Stimulated activated naive CD8-positive, alpha-beta T cell treated with anti-CD3 and anti-CD28 coated beads, Interleukin-15, Interleukin-2, amounts not matched to agents 100 ng/mL and 50 ng/mL, for 24 hours (primary cell): ENCODE data around the gene PIP4K2C.
"Not testable (repeated sequence)": the region's sequence is repeated elsewhere in the genome, so short reads cannot be mapped to it uniquely, and the experiment has no call there.

Experiments
- H3K27ac Mint-ChIP-seq: one replicate; pipeline ENCODE4 v1.8.0; 2021; ENCODE audit warnings: mild to moderate bottlenecking, mixed read lengths
- H3K27me3 Mint-ChIP-seq: one replicate; pipeline ENCODE4 v1.8.0; 2021; ENCODE audit warnings: mixed read lengths
- H3K36me3 Mint-ChIP-seq: one replicate; pipeline ENCODE4 v1.8.0; 2021; ENCODE audit warnings: low read depth, mixed read lengths
- H3K4me1 Mint-ChIP-seq: one replicate; pipeline ENCODE4 v1.8.0; 2021; ENCODE audit warnings: low read depth, mixed read lengths
- H3K4me3 Mint-ChIP-seq: one replicate; pipeline ENCODE4 v1.8.0; 2021; ENCODE audit warnings: mild to moderate bottlenecking, mixed read lengths
- H3K9me3 Mint-ChIP-seq: one replicate; pipeline ENCODE4 v1.8.0; 2021; ENCODE audit warnings: mixed read lengths

Gene PIP4K2C

DNA sequence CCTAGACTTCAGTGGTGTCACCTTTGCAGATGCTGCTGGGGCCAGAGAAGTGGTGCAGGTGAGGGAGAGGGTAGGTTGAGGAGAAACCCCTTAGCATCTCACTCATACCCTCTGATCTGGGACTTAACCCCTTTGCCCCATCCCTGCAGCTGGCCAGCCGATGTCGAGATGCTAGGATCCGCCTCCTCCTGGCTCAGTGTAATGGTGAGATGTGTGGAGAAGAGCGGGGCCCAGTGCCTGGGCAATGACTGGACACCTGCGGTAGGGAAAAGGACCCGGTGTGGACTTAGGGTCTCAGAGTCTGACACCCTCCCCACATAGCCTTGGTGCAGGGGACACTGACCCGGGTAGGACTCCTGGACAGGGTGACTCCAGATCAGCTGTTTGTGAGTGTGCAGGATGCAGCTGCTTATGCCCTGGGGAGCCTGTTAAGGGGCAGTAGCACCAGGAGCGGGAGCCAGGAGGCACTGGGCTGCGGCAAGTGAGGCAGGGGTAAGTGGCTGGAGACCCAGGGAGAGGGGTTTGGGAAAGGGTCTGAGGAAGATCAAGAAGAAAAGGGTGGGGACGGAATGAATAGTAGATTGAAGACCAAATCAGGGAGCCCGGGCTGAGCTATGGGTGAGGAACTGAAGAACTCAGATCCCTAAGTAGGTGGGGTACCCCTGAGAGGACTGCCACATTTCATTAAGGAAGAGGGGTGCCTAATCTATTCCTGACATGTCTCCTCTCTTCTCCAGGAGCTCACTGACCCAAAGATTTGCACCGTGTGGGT, 34.5 kb downstream of the PIP4K2C start:
- Mint-ChIP-seq H3K27me3 (peaks cover 91% of the 10 kb centered on the region), H3K27ac (no peak overlapping the region), H3K4me3 (no peak overlapping the region), H3K4me1 (peaks cover 28% of the 10 kb centered on the region), H3K9me3 (no peaks in the 10 kb centered on the region), H3K36me3 (no peaks in the 10 kb centered on the region)

DNA sequence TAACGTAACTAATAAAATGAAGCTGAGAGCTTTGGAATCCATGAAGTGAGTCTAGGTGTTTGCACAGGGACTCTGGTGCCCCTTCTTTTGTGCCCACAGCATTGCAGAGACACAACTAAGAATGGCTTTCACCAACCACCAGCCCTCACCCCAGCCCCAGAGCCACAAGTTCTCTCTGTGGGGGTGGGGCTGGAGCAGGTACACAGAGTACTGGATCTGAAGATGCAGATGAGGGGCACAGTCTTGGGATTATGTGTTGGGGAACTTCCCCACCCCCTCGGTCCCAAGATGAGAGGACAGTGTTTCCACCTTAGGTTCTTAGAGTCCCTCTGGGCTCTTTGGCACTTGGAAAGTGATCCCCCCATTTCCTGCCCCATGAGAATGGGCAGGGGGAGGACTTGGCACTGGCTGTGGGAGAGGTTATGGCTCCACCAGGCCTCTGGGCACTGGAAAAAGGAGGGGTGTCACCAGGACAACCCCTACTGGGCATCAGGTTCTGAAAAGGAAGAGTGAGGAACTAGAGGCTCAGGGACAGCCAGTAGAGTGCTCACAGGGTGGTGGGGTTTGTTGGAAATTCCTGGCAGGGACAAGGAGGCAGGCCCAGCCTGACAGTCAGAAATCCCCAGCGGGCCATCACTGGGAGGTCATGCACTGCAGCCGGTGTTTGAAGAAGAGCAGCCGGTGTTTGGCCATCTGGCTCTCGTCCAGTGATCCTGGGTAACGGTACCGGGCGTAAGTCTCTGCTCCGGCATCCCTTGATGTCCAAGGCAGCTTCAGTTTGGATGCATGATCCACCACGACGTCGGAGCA, 35.3 kb downstream of the PIP4K2C start:
- no peak overlapping the region for H3K4me3 Mint-ChIP-seq
- no peaks in the 10 kb centered on the region for H3K9me3 Mint-ChIP-seq
- H3K36me3 Mint-ChIP-seq = no peaks in the 10 kb centered on the region
- peaks cover 20% of the 10 kb centered on the region for H3K4me1 Mint-ChIP-seq
- H3K27me3 Mint-ChIP-seq = peaks cover 91% of the 10 kb centered on the region
- no peak overlapping the region for H3K27ac Mint-ChIP-seq

- H3K27me3 Mint-ChIP-seq = peaks cover 90% of the 10 kb centered on the region
- H3K9me3 Mint-ChIP-seq = no peaks in the 10 kb centered on the region
- no peak overlapping the region for H3K27ac Mint-ChIP-seq
- peaks cover 13% of the 10 kb centered on the region for H3K4me1 Mint-ChIP-seq
- H3K36me3 Mint-ChIP-seq = no peaks in the 10 kb centered on the region
- no peak overlapping the region for H3K4me3 Mint-ChIP-seq
Measured at GRCh38 chr12:57626921-57627445, 36.0 kb downstream of the PIP4K2C start.

GRCh38 chr12:57627501-57628279, 36.7 kb downstream of the PIP4K2C start:
- Mint-ChIP-seq H3K4me1 (peaks cover 12% of the 10 kb centered on the region), H3K36me3 (no peaks in the 10 kb centered on the region), H3K27me3 (peaks cover 87% of the 10 kb centered on the region), H3K9me3 (no peaks in the 10 kb centered on the region), H3K4me3 (no peak overlapping the region), H3K27ac (no peak overlapping the region)

GRCh38 chr12:57628280-57629191, 37.5 kb downstream of the PIP4K2C start:
- Mint-ChIP-seq H3K4me3 (no peak overlapping the region), H3K36me3 (no peaks in the 10 kb centered on the region), H3K4me1 (peaks cover 18% of the 10 kb centered on the region), H3K9me3 (no peaks in the 10 kb centered on the region), H3K27me3 (peaks cover 84% of the 10 kb centered on the region), H3K27ac (no peak overlapping the region)

GRCh38 chr12:57629897-57630471, 39.0 kb downstream of the PIP4K2C start:
- Mint-ChIP-seq H3K9me3 (no peaks in the 10 kb centered on the region), H3K36me3 (no peaks in the 10 kb centered on the region), H3K27me3 (peaks cover 79% of the 10 kb centered on the region), H3K4me3 (no peak overlapping the region), H3K27ac (no peak overlapping the region), H3K4me1 (peaks cover 19% of the 10 kb centered on the region)

DNA sequence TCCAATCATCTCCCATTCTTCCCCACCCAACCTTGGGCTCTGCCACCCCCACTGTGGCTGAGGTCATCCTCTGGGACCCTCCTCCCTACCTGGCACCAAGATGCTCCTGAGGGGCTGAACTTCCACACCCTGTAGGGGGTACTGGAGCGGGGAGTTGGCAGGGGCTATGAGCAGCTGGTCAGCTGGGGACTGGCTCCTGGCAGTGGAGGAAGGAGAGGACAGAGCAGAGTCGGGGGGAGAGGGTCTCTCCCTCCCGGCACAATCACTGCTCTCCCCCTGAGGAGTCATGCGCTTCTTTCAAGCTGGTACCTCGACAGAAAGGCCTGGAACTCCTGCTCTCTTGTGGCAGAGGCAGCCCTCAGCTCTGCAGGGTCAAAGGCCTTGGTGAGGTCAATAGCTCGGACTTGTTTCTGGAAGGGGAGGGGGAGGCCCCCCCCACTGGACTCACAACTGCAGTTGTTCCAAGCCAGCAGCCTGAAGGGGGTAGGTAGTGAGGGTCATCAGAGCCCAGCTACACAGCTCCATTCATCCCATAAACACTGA, 40.0 kb downstream of the PIP4K2C start:
- peaks cover 73% of the 10 kb centered on the region for H3K27me3 Mint-ChIP-seq
- peaks cover 19% of the 10 kb centered on the region for H3K4me1 Mint-ChIP-seq
- no peaks in the 10 kb centered on the region for H3K36me3 Mint-ChIP-seq
- no peak overlapping the region for H3K4me3 Mint-ChIP-seq
- H3K9me3 Mint-ChIP-seq = no peaks in the 10 kb centered on the region
- H3K27ac Mint-ChIP-seq = no peak overlapping the region

GRCh38 chr12:57631566-57632072, 40.6 kb downstream of the PIP4K2C start:
- Mint-ChIP-seq H3K4me3 (peak overlapping the region; percentile 77), H3K27ac (no peak overlapping the region), H3K36me3 (no peaks in the 10 kb centered on the region), H3K9me3 (no peaks in the 10 kb centered on the region), H3K4me1 (peaks cover 19% of the 10 kb centered on the region), H3K27me3 (peaks cover 67% of the 10 kb centered on the region)

GRCh38 chr12:57632073-57632957, 41.3 kb downstream of the PIP4K2C start:
- Mint-ChIP-seq H3K27me3 (peaks cover 61% of the 10 kb centered on the region), H3K9me3 (no peaks in the 10 kb centered on the region), H3K36me3 (no peaks in the 10 kb centered on the region), H3K4me1 (peaks cover 14% of the 10 kb centered on the region), H3K27ac (no peak overlapping the region), H3K4me3 (peak overlapping the region; percentile 77)

DNA sequence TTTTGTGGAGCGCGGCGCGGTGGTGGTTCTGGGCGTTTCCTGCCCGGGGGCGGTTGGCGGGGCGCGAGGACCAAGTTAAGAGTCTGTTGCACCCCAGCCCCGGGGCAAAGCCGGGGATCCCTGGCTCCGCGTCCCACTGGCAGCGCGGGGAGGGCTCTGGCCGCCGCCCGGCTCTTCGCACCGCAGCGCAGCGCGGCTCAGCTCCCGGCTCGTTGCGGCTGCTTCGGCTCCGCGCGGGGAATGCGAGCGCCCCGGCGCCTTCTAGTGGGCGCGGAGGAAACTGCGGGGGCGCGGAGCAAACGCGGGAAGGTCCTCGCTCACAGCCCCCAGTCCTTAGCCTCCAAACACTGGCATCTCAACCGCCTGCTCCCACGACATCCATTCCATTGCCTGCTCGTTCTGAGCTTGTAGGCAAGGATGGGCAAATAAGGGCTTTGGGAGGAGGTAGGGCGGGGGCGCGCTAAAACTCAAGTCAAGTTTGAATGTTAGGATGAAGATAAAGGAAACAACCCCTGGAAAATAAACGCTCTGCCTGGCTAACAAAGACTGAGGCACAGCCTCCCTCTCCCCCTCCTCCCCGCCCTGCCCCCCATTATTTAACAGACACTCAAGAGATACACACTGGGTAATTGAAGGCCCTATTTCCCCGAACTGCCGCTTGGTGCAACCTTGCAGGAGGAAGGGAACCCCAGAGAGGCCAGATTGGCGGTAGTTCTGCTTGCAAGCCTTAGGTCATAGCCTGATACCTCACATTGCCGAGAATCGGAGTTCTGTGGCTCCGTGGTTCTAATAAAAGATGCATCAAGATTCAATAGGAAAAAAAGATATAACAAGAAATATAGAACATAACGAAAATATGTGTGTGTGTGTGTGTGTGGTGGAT, 42.2 kb downstream of the PIP4K2C start, which contains the start of gene B4GALNT1:
Gene B4GALNT1 (minus strand): TSS at position 244 of the 883 bp plus-strand sequence. CDS start 1,069 bp downstream, outside the sequence.
- peaks cover 10% of the 10 kb centered on the region for H3K4me1 Mint-ChIP-seq
- no peaks in the 10 kb centered on the region for H3K36me3 Mint-ChIP-seq
- no peaks in the 10 kb centered on the region for H3K9me3 Mint-ChIP-seq
- no peak within 1 kb of the TSS for H3K27ac Mint-ChIP-seq
- H3K4me3 Mint-ChIP-seq = peak within 1 kb of the TSS; percentile 77
- H3K27me3 Mint-ChIP-seq = peaks cover 60% of the 10 kb centered on the region

- peaks cover 43% of the 10 kb centered on the region for H3K27me3 Mint-ChIP-seq
Measured at GRCh38 chr12:57636731-57637130, 45.7 kb downstream of the PIP4K2C start.

GRCh38 chr12:57637364-57637763, 46.4 kb downstream of the PIP4K2C start:
- no peaks in the 10 kb centered on the region for H3K36me3 Mint-ChIP-seq
- no peaks in the 10 kb centered on the region for H3K9me3 Mint-ChIP-seq
- H3K27me3 Mint-ChIP-seq = peaks cover 44% of the 10 kb centered on the region
- no peak overlapping the region for H3K27ac Mint-ChIP-seq
- H3K4me1 Mint-ChIP-seq = peaks cover 6% of the 10 kb centered on the region
- no peak overlapping the region for H3K4me3 Mint-ChIP-seq

More at GRCh38 chr12:57636731-57637130, 45.7 kb downstream of the PIP4K2C start:
- H3K36me3 Mint-ChIP-seq, H3K9me3 Mint-ChIP-seq, H3K4me1 Mint-ChIP-seq, H3K4me3 Mint-ChIP-seq, H3K27ac Mint-ChIP-seq: not testable (repeated sequence)
